K562 (cell line): ENCODE measurements around the gene SEPTIN8. TPM values are rescaled to one million over a fixed set of nuclear protein-coding genes. Genes with fewer than 3 reads are reported as not detected.

ENCODE experiments used
- ATAC-seq: fragments of 200-7000 bp; cut with Tn5 transposase; 3 replicates; pipeline ENCODE4 v1.9.1; 2020; ENCODE audit warnings: moderate library complexity
- BruUV-seq: library from RNA; stranded (reverse); fragments of 400-500 nt; replicated peaks from 2 replicates; lab custom pipeline; 2021; lab: Mats Ljungman, UMichigan
- CTCF ChIA-PET: fragments of 300-600 bp; formaldehyde crosslinking; extraction: SDS; loops from one replicate; lab custom pipeline; 2021; ENCODE audit warnings: low intra/inter-chr PET ratio; lab: Yijun Ruan, JAX
- POLR2A ChIA-PET: fragments of 300-600, 350-650 bp; sonication (Branson Sonifier 250); formaldehyde crosslinking; extraction: SDS; loops from one replicate; lab custom pipeline; 2021; ENCODE audit warnings: antibody characterized with exemption, inconsistent platforms; lab: Yijun Ruan, JAX
- DNase-seq, 4 experiments: peaks; one replicate each; pipeline versions ENCODE4 v3.0.0 to v3.0.0-alpha.2; 2011 to 2018; ENCODE audit warnings: low spot score in 3 of 4, mixed read lengths in 3 of 4; ENCODE audit errors: extremely low read depth in 1 of 4
- FAIRE-seq: peaks from 2 replicates; lab custom pipeline; 2011; peaks lifted over from hg19 to GRCh38; lab: Jason Lieb, UNC
- H2AFZ ChIP-seq: 2 replicates; pipeline ENCODE4 v1.6.0; 2011; ENCODE audit warnings: low read depth, low read length, control low read depth, inconsistent platforms
- H3K27ac ChIP-seq: fragments of 200-600 bp; 3 replicates; pipeline ENCODE4 v1.8.0; 2011; ENCODE audit warnings: low read depth, mild to moderate bottlenecking, control low read depth, inconsistent platforms, low read length, moderate library complexity, mixed read lengths; ENCODE audit errors: extremely low read depth
- H3K27me3 ChIP-seq, 2 experiments: fragments of 300-600 bp in 1 of 2; 2 replicates in 1 of 2; 3 replicates in 1 of 2; pipeline versions ENCODE4 v1.6.0 to v1.8.0; 2011; ENCODE audit warnings: inconsistent platforms in 2 of 2, low read length in 2 of 2, mild to moderate bottlenecking in 1 of 2, mixed read lengths in 1 of 2, moderate library complexity in 1 of 2; ENCODE audit not compliant: control insufficient read depth in 2 of 2, insufficient read depth in 2 of 2
- H3K36me3 ChIP-seq: fragments of 300-600 bp; 3 replicates; pipeline ENCODE4 v1.8.0; 2011; ENCODE audit warnings: mild to moderate bottlenecking, low read length, inconsistent platforms; ENCODE audit not compliant: control insufficient read depth, insufficient read depth
- H3K4me1 ChIP-seq, 2 experiments: fragments of 200-600 bp in 1 of 2; replicated peaks in 1 of 2; 2 replicates in 1 of 2; 3 replicates in 1 of 2; pipeline versions ENCODE4 v1.5.1 to v1.8.0; 2011; ENCODE audit warnings: inconsistent platforms in 2 of 2, low read length in 2 of 2, mild to moderate bottlenecking in 1 of 2, mixed read lengths in 1 of 2, moderate library complexity in 1 of 2; ENCODE audit not compliant: control insufficient read depth in 2 of 2, insufficient read depth in 2 of 2
- H3K4me2 ChIP-seq: 2 replicates; pipeline ENCODE4 v1.6.1; 2011; ENCODE audit warnings: low read length, control low read depth, inconsistent platforms, mixed read lengths; ENCODE audit not compliant: insufficient read depth
- H3K4me3 ChIP-seq: fragments of 200-600 bp; sonication (generic), shearing (Covaris generic); 2 replicates; pipeline ENCODE4 v1.5.1; 2016; ENCODE audit warnings: control low read depth, inconsistent platforms
- H3K79me2 ChIP-seq: fragments of 200-600 bp; 3 replicates; pipeline ENCODE4 v1.8.0; 2011; ENCODE audit warnings: low read length, inconsistent platforms; ENCODE audit not compliant: control insufficient read depth, insufficient read depth
- H3K9ac ChIP-seq, 2 experiments: 2 replicates each; pipeline versions ENCODE4 v1.6.0 to v1.6.1; 2011; ENCODE audit warnings: low read depth in 2 of 2, low read length in 2 of 2, control low read depth in 1 of 2, inconsistent platforms in 1 of 2, mild to moderate bottlenecking in 1 of 2, mixed read lengths in 1 of 2; ENCODE audit not compliant: insufficient read depth in 1 of 2
- H3K9me1 ChIP-seq: one replicate; pipeline ENCODE4 v1.6.0; 2011; ENCODE audit warnings: inconsistent platforms, mild to moderate bottlenecking, low read length, moderate library complexity; ENCODE audit not compliant: control insufficient read depth, insufficient read depth
- H3K9me3 ChIP-seq: replicated peaks from 2 replicates; pipeline ENCODE4 v1.5.1; 2011; ENCODE audit warnings: low read depth, low read length, inconsistent platforms; ENCODE audit not compliant: control insufficient read depth, insufficient read depth
- H4K20me1 ChIP-seq: replicated peaks from 2 replicates; pipeline ENCODE4 v1.6.1; 2011; ENCODE audit warnings: low read length, inconsistent platforms, mixed read lengths; ENCODE audit not compliant: control insufficient read depth, insufficient read depth
- AFF4 ChIP-seq: sonication (generic); formaldehyde crosslinking; IDR thresholded peaks from 2 replicates; pipeline ENCODE4 v1.8.0; 2023; ENCODE audit warnings: mild to moderate bottlenecking, missing genetic modification reagents
- KDM4B ChIP-seq, 2 experiments: fragments of 450-650 bp in 1 of 2; sonication (generic) in 1 of 2; IDR thresholded peaks; 2 replicates each; pipeline ENCODE4 v1.6.1; 2016 to 2017; ENCODE audit warnings: borderline replicate concordance in 2 of 2, antibody characterized with exemption in 1 of 2, low read depth in 1 of 2, mild to moderate bottlenecking in 1 of 2
- POLR2A ChIP-seq: fragments of 450-650 bp; conservative IDR thresholded peaks from 2 replicates; pipeline ENCODE4 v1.6.1; 2016
- RFX1 ChIP-seq: fragments of 450-650 bp; IDR thresholded peaks from 2 replicates; pipeline ENCODE4 v1.6.1; 2016; ENCODE audit warnings: mild to moderate bottlenecking, moderate library complexity
- RNF2 ChIP-seq: sonication (generic); IDR thresholded peaks from 2 replicates; pipeline ENCODE4 v1.6.1; 2016
- SAP30 ChIP-seq: fragments of 200-600 bp; sonication (generic); IDR thresholded peaks from 2 replicates; pipeline ENCODE4 v1.6.1; 2012; ENCODE audit warnings: borderline replicate concordance, low read depth, mild to moderate bottlenecking, moderate library complexity, low read length, control low read depth, inconsistent platforms; ENCODE audit not compliant: insufficient read depth, poor library complexity, severe bottlenecking
- SIRT6 ChIP-seq: IDR thresholded peaks from one replicate; pipeline ENCODE4 v1.6.1; 2012; ENCODE audit warnings: low read depth, mild to moderate bottlenecking, control low read depth, inconsistent platforms, low read length, moderate library complexity
- TBL1XR1 ChIP-seq, 2 experiments: IDR thresholded peaks; 2 replicates each; pipeline ENCODE4 v1.6.1; 2012; ENCODE audit warnings: improper control_type of control experiment in 2 of 2, low read length in 2 of 2, mild to moderate bottlenecking in 1 of 2
- TRIM28 ChIP-seq: fragments of 450-650 bp; IDR thresholded peaks from 2 replicates; pipeline ENCODE4 v1.6.1; 2017
- ZNF197 ChIP-seq: fragments of 200-800 bp; sonication (Bioruptor generic); IDR thresholded peaks from 2 replicates; pipeline ENCODE4 v1.6.1; 2016; ENCODE audit warnings: low read depth, missing genetic modification characterization, missing compliant biosample characterization
- ZNF280A ChIP-seq: fragments of 450-650 bp; IDR thresholded peaks from 2 replicates; pipeline ENCODE4 v1.6.1; 2018; ENCODE audit warnings: mild to moderate bottlenecking, low read depth; ENCODE audit not compliant: partially characterized antibody
- ZNF384 ChIP-seq: IDR thresholded peaks from 2 replicates; pipeline ENCODE4 v1.6.1; 2012; ENCODE audit warnings: low read depth, low read length, improper control_type of control experiment
- ZNF780A ChIP-seq: fragments of 250-450 bp; sonication (Bioruptor Pico); IDR thresholded peaks from 2 replicates; pipeline ENCODE4 v1.5.0; 2021; ENCODE audit warnings: mild to moderate bottlenecking
- ZNF830 ChIP-seq: fragments of 250-450 bp; sonication (Bioruptor Pico); IDR thresholded peaks from 2 replicates; pipeline ENCODE4 v1.5.0; 2021; ENCODE audit warnings: mild to moderate bottlenecking
- WGBS: fragments of 100-300 bp; shearing (Covaris generic); methylation state at CpG from one replicate; pipeline ENCODE4 v1.1.6; 2016; ENCODE audit warnings: low coverage, mixed read lengths; ENCODE audit not compliant: insufficient coverage; ENCODE audit errors: missing lambda C conversion rate; 5-methylcytosine and 5-hydroxymethylcytosine counted together
- in situ Hi-C: fragments of 300-500 bp; cut with MboI; formaldehyde crosslinking; loops from 4 replicates; pipeline ENCODE4 v1.15.0; 2018; ENCODE audit warnings: inconsistent platforms, mixed read lengths
- intact Hi-C: fragments of 100-400 bp; cut with micrococcal nuclease; formaldehyde crosslinking; loops from 2 replicates; pipeline ENCODE4 v1.14.2; 2022
- polyA plus RNA-seq, 8 experiments: library from polyadenylated mRNA; depleted of rRNA in 4 of 8; stranded (reverse) in 5 of 8; unstranded in 3 of 8; fragments of >200 nt; fragmentation: Nextera tagmentation in 2 of 8; fragmentation: Illumina TruSeq in 1 of 8; extraction: Ambion mirVana in 2 of 8; extraction: Trizol in 1 of 8; gene quantifications; 2 replicates each; pipeline versions ENCODE4 v1.2.1 to v1.2.3, GENCODE V29; 2011 to 2014; ENCODE audit warnings: inconsistent platforms in 1 of 8, missing spikeins in 1 of 8
- total RNA-seq, 7 experiments: library from RNA; depleted of rRNA in 6 of 7; stranded (reverse); fragments of >200 nt in 6 of 7; fragmentation: Illumina TruSeq in 2 of 7; extraction: Trizol in 2 of 7; gene quantifications; 2 replicates each; pipeline versions ENCODE4 v1.2.1 to v1.2.3, GENCODE V29; 2011 to 2021; ENCODE audit warnings: low replicate concordance in 1 of 7
- TF ChIP-seq, protein P1 (sequence below), 2 experiments: fragments of 450-650 bp in 1 of 2; sonication (generic) in 1 of 2; formaldehyde crosslinking in 1 of 2; IDR thresholded peaks in 1 of 2; conservative IDR thresholded peaks in 1 of 2; 2 replicates each; pipeline versions ENCODE4 v1.6.1 to v1.8.1; 2016 to 2023; ENCODE audit warnings: mild to moderate bottlenecking in 2 of 2, moderate library complexity in 2 of 2, inconsistent platforms in 1 of 2, missing genetic modification reagents in 1 of 2

The SEPTIN8 gene
- total and polyA plus RNA-seq, 9 of the 15 experiments (the other 6 are each of a cell fraction or from before 2014, with no cell fraction given), result 19.3 to 142 (median 101) TPM

DNA sequence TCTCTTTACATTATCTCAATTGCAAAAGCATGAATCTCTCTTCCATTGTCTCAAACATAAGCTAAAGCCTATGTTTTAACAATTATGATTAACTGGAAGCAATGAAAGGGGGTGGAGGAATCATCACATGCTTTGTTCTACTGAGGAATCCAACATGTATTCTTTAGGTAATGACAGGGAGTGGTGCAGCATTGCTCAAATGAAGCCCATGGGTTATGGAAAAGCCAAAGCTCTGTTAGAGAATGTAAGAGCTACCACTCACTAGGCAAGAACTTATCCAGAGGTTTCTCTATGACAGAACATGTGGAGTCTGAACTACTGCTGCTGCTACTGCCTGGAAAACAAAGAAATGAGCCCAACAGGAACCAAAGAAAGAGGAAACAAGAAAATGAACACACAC, 68.4 kb downstream of the SEPTIN8 start (continued):
- TF ChIP-seq ZNF780A (CRISPR knock-in tag) (no peak), ZNF197 (CRISPR knock-in tag) (no peak), KDM4B (IDR thresholded peaks at IDR 0.05; ENCODE audit: borderline replicate concordance in 2 of 2, low read depth in 1 of 2) (no peak), SIRT6 (no peak)
- TF ChIP-seq, all 486 proteins: peak for 0

DNA sequence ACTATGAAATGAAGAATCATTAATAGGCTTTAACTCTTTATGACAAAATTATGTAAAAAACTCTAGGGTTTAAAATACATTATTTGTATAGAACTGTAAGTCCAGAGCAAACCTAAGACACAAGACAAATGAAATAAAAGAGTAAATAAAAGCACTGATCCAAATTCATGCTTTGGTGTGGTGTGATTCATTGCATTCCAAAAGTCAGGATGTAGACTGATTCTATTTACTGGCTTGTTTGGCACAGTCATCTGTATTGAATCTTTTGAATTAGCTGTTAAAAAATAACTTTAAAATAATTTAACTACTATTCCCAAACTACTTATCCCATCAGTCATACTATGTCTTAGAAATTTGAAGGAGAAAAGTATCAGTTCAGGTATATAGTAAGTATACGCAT, 72.2 kb downstream of the SEPTIN8 start:
- intact Hi-C loops, result no loop called here
- no peak for TF ChIP-seq ZNF280A
- TF ChIP-seq TRIM28, result no peak
- TF ChIP-seq AFF4 (CRISPR knock-in tag), result no peak
- no peak for TF ChIP-seq ZNF384
- no peak for TF ChIP-seq TBL1XR1 (IDR thresholded peaks at IDR 0.05; ENCODE audit: low read length in 2 of 2)
- TF ChIP-seq POLR2A, result no peak
- TF ChIP-seq RNF2, result no peak
- no peak for TF ChIP-seq ZNF830 (CRISPR knock-in tag)
- TF ChIP-seq SAP30, result no peak
- TF ChIP-seq, protein P1, sequence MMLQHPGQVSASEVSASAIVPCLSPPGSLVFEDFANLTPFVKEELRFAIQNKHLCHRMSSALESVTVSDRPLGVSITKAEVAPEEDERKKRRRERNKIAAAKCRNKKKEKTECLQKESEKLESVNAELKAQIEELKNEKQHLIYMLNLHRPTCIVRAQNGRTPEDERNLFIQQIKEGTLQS (IDR thresholded peaks at IDR 0.05), result no peak
- TF ChIP-seq, protein P1 (CRISPR knock-in tag; conservative IDR thresholded peaks at IDR 0.05), result no peak
- TF ChIP-seq RFX1, result no peak

More for the DNA sequence above, 72.2 kb downstream of the SEPTIN8 start:
- Histone ChIP-seq H3K79me2 (no peaks in the 10 kb centered on the region), H3K4me3 (no peak overlapping the region), H3K9me1 (no peaks in the 10 kb centered on the region), H3K27me3 (no peaks in the 10 kb centered on the region), H3K4me2 (no peak overlapping the region), H3K9ac (no peak overlapping the region), H3K9me3 (no peaks in the 10 kb centered on the region), H4K20me1 (no peaks in the 10 kb centered on the region), H3K27ac (no peak overlapping the region), H3K4me1 (no peaks in the 10 kb centered on the region), H2AFZ (no peak overlapping the region), H3K36me3 (no peaks in the 10 kb centered on the region; the same call in 2 of the 3 replicates)
- in situ Hi-C loops, result no loop called here
- FAIRE-seq, result no peak
- DNase-seq, result no peak
- BruUV-seq, result no TSS peak
- ChIA-PET POLR2A (interaction anchor here (1.1 kb wide), 1 partner anchor 10 kb away, joined by 5 read pairs; no protein-coding TSS in a partner anchor), CTCF (no interaction called here)
- WGBS, result 90% methylated on average over 1 of the region's 1 CpG
- no peak for ATAC-seq
